ENCODE data around the gene PLXDC2. TPM values are rescaled to one million over a fixed set of nuclear protein-coding genes. Genes with fewer than 3 reads are reported as not detected.

The PLXDC2 gene
- polyA plus RNA-seq, 1 of the 3 experiments (the other 2 are of a cell fraction) = 2.5 TPM

DNA sequence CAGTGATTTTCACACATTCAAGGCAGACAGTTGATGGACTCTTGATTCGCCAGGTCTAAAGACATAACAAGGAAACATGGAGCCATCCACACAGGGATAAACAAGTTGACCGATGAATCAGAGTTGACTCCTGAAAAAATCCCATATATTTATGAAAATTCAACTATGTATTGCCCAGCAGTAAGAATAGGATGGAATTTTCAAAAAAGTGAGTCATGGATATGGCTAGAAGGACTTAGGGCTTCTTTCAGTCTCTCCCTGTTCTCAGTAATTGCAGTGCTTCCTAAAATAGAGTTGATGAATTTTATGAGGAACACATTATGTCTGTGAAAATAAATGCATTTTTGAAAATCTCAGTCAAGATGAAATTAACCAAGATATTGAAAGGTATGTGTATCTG is 301.2 kb downstream of the PLXDC2 start:
- H3K79me2 ChIP-seq (ENCODE audit: insufficient read depth) = no peaks in the 10 kb centered on the region
- CTCF ChIA-PET = interaction anchor here (0.6 kb wide), 1 partner anchor 86 kb away, joined by 3 read pairs; no protein-coding TSS in a partner anchor
- no peak overlapping the region for H3K9ac ChIP-seq
- POLR2A ChIA-PET = no interaction called here
- 60% methylated on average over 2 of the region's 2 CpGs for WGBS (ENCODE audit: low lambda C conversion rate)
- H3K4me2 ChIP-seq = no peak overlapping the region
- no peaks in the 10 kb centered on the region for H3K9me3 ChIP-seq
- no peaks in the 10 kb centered on the region for H3K9me2 ChIP-seq
- no peaks in the 10 kb centered on the region for H3F3A ChIP-seq (replicated peaks; ENCODE audit: insufficient read depth)
- H3K4me3 ChIP-seq (ENCODE audit: low read depth in 2 of 2, low read length in 1 of 2) = no peak overlapping the region
- H4K20me1 ChIP-seq (ENCODE audit: insufficient read depth) = no peaks in the 10 kb centered on the region
- no peak for DNase-seq
- H3K27ac ChIP-seq (ENCODE audit: low read depth in 2 of 2, low read length in 1 of 2) = no peak overlapping the region
- no peaks in the 10 kb centered on the region for H3K4me1 ChIP-seq (ENCODE audit: control insufficient read depth in 1 of 2, insufficient read depth in 2 of 2, low read depth in 1 of 2, low read length in 1 of 2)
- H3K36me3 ChIP-seq (replicated peaks in 1 of 2; ENCODE audit: control insufficient read depth in 1 of 2, insufficient read depth in 2 of 2, low read length in 1 of 2) = no peaks in the 10 kb centered on the region
- TF ChIP-seq, protein P1, sequence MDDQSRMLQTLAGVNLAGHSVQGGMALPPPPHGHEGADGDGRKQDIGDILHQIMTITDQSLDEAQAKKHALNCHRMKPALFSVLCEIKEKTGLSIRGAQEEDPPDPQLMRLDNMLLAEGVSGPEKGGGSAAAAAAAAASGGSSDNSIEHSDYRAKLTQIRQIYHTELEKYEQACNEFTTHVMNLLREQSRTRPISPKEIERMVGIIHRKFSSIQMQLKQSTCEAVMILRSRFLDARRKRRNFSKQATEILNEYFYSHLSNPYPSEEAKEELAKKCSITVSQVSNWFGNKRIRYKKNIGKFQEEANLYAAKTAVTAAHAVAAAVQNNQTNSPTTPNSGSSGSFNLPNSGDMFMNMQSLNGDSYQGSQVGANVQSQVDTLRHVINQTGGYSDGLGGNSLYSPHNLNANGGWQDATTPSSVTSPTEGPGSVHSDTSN (IDR thresholded peaks at IDR 0.05) = no peak
- TF ChIP-seq JUND (IDR thresholded peaks at IDR 0.05) (no peak), SIN3A (IDR thresholded peaks at IDR 0.05; ENCODE audit: borderline replicate concordance, low read depth, low read length) (no peak)
- H3K27me3 ChIP-seq (ENCODE audit: insufficient read depth) = no peaks in the 10 kb centered on the region
- H2AFZ ChIP-seq (ENCODE audit: low read depth) = no peak overlapping the region

DNA sequence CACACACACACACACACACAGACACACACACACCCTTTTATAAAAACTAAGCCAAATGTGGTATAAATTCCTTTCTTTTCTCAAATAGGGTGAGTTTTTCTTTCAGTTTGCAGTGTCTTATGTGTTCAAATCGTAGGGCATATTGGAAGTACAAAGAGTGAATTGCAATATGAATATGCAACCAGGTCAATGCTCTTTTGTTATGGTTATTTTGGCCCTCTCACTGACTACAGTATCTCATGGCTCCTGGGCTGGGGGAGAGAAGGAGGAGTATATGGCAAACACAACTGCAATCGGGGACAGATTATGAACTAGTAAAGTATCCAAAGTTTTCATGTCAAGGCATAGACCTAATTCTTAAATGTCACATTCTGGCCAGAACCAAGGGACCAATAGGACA is 301.9 kb downstream of the PLXDC2 start:
- POLR2A ChIA-PET = no interaction called here
- H3K4me3 ChIP-seq (ENCODE audit: low read depth in 2 of 2, low read length in 1 of 2) = no peak overlapping the region
- no peak for DNase-seq

More for the DNA sequence above, 301.9 kb downstream of the PLXDC2 start:
- 21% methylated on average over 2 of the region's 2 CpGs for WGBS (ENCODE audit: low lambda C conversion rate)
- no peaks in the 10 kb centered on the region for H3K9me2 ChIP-seq
- no peaks in the 10 kb centered on the region for H3K4me1 ChIP-seq (ENCODE audit: control insufficient read depth in 1 of 2, insufficient read depth in 2 of 2, low read depth in 1 of 2, low read length in 1 of 2)
- CTCF ChIA-PET = no interaction called here
- H2AFZ ChIP-seq (ENCODE audit: low read depth) = no peak overlapping the region
- no peaks in the 10 kb centered on the region for H3F3A ChIP-seq (replicated peaks; ENCODE audit: insufficient read depth)
- no peak overlapping the region for H3K9ac ChIP-seq
- H3K9me3 ChIP-seq = no peaks in the 10 kb centered on the region
- TF ChIP-seq, protein P2, sequence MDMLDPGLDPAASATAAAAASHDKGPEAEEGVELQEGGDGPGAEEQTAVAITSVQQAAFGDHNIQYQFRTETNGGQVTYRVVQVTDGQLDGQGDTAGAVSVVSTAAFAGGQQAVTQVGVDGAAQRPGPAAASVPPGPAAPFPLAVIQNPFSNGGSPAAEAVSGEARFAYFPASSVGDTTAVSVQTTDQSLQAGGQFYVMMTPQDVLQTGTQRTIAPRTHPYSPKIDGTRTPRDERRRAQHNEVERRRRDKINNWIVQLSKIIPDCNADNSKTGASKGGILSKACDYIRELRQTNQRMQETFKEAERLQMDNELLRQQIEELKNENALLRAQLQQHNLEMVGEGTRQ (IDR thresholded peaks at IDR 0.05; ENCODE audit: borderline replicate concordance, low read depth, low read length) = no peak
- TF ChIP-seq SMC3 (IDR thresholded peaks at IDR 0.05; ENCODE audit: low read depth, low read length) (no peak), JUND (IDR thresholded peaks at IDR 0.05) (no peak), YY1 (IDR thresholded peaks at IDR 0.05; ENCODE audit: low read depth) (no peak), TEAD4 (IDR thresholded peaks at IDR 0.05; ENCODE audit: borderline replicate concordance, insufficient read depth) (no peak), POLR2AphosphoS5 (IDR thresholded peaks at IDR 0.05; ENCODE audit: low read depth, low read length) (no peak), NRF1 (IDR thresholded peaks at IDR 0.05; ENCODE audit: low read depth, low read length) (no peak), TCF12 (IDR thresholded peaks at IDR 0.05) (no peak), ELF1 (IDR thresholded peaks at IDR 0.05) (no peak), RXRA (IDR thresholded peaks at IDR 0.05; ENCODE audit: borderline replicate concordance, low read depth) (no peak), RAD21 (IDR thresholded peaks at IDR 0.05; ENCODE audit: low read length) (no peak), RFX5 (IDR thresholded peaks at IDR 0.05; ENCODE audit: low read length) (no peak), RCOR1 (IDR thresholded peaks at IDR 0.05; ENCODE audit: low read length) (no peak), MEF2A (IDR thresholded peaks at IDR 0.05; ENCODE audit: borderline replicate concordance, low read depth) (no peak), FOSL2 (IDR thresholded peaks at IDR 0.05; ENCODE audit: borderline replicate concordance, low read depth) (no peak)
- TF ChIP-seq, protein P3, sequence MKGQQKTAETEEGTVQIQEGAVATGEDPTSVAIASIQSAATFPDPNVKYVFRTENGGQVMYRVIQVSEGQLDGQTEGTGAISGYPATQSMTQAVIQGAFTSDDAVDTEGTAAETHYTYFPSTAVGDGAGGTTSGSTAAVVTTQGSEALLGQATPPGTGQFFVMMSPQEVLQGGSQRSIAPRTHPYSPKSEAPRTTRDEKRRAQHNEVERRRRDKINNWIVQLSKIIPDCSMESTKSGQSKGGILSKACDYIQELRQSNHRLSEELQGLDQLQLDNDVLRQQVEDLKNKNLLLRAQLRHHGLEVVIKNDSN (IDR thresholded peaks at IDR 0.05; ENCODE audit: borderline replicate concordance, low read depth) = no peak
- TF ChIP-seq, protein P4, sequence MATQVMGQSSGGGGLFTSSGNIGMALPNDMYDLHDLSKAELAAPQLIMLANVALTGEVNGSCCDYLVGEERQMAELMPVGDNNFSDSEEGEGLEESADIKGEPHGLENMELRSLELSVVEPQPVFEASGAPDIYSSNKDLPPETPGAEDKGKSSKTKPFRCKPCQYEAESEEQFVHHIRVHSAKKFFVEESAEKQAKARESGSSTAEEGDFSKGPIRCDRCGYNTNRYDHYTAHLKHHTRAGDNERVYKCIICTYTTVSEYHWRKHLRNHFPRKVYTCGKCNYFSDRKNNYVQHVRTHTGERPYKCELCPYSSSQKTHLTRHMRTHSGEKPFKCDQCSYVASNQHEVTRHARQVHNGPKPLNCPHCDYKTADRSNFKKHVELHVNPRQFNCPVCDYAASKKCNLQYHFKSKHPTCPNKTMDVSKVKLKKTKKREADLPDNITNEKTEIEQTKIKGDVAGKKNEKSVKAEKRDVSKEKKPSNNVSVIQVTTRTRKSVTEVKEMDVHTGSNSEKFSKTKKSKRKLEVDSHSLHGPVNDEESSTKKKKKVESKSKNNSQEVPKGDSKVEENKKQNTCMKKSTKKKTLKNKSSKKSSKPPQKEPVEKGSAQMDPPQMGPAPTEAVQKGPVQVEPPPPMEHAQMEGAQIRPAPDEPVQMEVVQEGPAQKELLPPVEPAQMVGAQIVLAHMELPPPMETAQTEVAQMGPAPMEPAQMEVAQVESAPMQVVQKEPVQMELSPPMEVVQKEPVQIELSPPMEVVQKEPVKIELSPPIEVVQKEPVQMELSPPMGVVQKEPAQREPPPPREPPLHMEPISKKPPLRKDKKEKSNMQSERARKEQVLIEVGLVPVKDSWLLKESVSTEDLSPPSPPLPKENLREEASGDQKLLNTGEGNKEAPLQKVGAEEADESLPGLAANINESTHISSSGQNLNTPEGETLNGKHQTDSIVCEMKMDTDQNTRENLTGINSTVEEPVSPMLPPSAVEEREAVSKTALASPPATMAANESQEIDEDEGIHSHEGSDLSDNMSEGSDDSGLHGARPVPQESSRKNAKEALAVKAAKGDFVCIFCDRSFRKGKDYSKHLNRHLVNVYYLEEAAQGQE (IDR thresholded peaks at IDR 0.05; ENCODE audit: low read depth, low read length) = no peak
- TF ChIP-seq, protein P5, sequence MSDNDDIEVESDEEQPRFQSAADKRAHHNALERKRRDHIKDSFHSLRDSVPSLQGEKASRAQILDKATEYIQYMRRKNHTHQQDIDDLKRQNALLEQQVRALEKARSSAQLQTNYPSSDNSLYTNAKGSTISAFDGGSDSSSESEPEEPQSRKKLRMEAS (IDR thresholded peaks at IDR 0.05; ENCODE audit: low read depth) = no peak
- TF ChIP-seq, protein P6, sequence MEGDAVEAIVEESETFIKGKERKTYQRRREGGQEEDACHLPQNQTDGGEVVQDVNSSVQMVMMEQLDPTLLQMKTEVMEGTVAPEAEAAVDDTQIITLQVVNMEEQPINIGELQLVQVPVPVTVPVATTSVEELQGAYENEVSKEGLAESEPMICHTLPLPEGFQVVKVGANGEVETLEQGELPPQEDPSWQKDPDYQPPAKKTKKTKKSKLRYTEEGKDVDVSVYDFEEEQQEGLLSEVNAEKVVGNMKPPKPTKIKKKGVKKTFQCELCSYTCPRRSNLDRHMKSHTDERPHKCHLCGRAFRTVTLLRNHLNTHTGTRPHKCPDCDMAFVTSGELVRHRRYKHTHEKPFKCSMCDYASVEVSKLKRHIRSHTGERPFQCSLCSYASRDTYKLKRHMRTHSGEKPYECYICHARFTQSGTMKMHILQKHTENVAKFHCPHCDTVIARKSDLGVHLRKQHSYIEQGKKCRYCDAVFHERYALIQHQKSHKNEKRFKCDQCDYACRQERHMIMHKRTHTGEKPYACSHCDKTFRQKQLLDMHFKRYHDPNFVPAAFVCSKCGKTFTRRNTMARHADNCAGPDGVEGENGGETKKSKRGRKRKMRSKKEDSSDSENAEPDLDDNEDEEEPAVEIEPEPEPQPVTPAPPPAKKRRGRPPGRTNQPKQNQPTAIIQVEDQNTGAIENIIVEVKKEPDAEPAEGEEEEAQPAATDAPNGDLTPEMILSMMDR (IDR thresholded peaks at IDR 0.05) = no peak
- no peak overlapping the region for H3K4me2 ChIP-seq
- H3K79me2 ChIP-seq (ENCODE audit: insufficient read depth) = no peaks in the 10 kb centered on the region
- H3K27me3 ChIP-seq (ENCODE audit: insufficient read depth) = no peaks in the 10 kb centered on the region
- H3K27ac ChIP-seq (ENCODE audit: low read depth in 2 of 2, low read length in 1 of 2) = no peak overlapping the region
- no peaks in the 10 kb centered on the region for H3K36me3 ChIP-seq (replicated peaks in 1 of 2; ENCODE audit: control insufficient read depth in 1 of 2, insufficient read depth in 2 of 2, low read length in 1 of 2)
- no peaks in the 10 kb centered on the region for H4K20me1 ChIP-seq (ENCODE audit: insufficient read depth)

Data from SK-N-SH (cell line).